ACHN (cell line): ENCODE results near the gene PDPN.
"Not testable (repeated sequence)": the region's sequence is repeated elsewhere in the genome, so short reads cannot be mapped to it uniquely, and the experiment has no call there.

Experiments used
- DNase-seq: peaks from one replicate; pipeline ENCODE4 v3.0.0-alpha.2; 2015
- in situ Hi-C: cut with HindIII; loops from 2 replicates; pipeline ENCODE4 v1.10.0; 2017; ENCODE audit warnings: low sequenced_read_pairs, low pct_ligation_motif_present, low pct_unique_long_range_greater_than_20kb

Gene PDPN

GRCh38 chr1:13583595-13583965 is at the start of gene PDPN:
Gene PDPN, plus strand, starts transcription at chr1:13583832. Its CDS starts 202 bp downstream, at chr1:13584034.
- DNase-seq, result no peak
- in situ Hi-C loops, result no loop called here

DNA sequence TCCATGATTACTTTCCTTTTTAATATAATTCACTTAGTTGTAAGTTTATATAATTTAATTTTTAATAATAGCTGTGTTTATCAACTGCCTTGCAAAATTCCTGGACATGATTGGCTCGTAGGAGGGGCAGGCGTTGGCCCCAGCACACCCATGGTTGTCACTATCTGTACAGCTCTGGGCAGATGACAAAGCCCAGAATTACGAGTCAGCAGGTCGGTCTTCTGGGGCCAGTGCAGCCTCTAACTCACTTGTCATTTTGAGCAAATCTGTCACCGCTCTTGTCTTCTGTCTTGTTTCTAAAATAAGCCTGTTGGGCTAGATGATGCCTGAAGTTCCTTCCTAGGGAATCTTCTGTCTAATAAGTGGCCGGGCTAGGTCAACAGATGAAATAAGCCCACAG is 48.4 kb upstream of the PDPN start:
- in situ Hi-C loops, result no loop called here
- DNase-seq, result no peak

DNA sequence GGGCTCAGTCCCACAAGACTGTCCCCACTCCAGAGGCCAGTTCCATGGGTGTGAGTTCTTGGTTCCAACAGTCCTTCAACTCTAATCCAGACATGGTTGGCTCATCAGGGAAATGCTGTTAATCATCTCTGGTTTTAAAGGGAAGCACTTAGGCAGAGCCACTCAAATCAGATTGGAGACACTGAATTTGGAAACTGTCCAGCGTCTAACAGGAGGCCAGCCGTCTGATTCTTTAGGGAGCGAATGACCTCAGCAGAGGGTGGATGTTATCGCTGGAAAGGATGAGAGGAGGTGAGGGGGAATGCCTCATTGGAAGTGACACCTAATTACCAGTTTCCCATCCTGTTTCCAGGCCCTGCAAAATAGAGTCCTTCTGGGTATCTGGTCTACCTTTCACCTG is 47.1 kb upstream of the PDPN start:
- in situ Hi-C loops, result no loop called here
- DNase-seq, result no peak

GRCh38 chr1:13538832-13539231 is 44.8 kb upstream of the PDPN start:
- in situ Hi-C loops, result no loop called here
- no peak for DNase-seq

- in situ Hi-C loops, result no loop called here
Measured at GRCh38 chr1:13539683-13540082, 43.9 kb upstream of the PDPN start.

GRCh38 chr1:13540866-13541265 is 42.8 kb upstream of the PDPN start:
- in situ Hi-C loops, result no loop called here
- DNase-seq, result no peak

More at GRCh38 chr1:13539683-13540082, 43.9 kb upstream of the PDPN start:
- no peak for DNase-seq

DNA sequence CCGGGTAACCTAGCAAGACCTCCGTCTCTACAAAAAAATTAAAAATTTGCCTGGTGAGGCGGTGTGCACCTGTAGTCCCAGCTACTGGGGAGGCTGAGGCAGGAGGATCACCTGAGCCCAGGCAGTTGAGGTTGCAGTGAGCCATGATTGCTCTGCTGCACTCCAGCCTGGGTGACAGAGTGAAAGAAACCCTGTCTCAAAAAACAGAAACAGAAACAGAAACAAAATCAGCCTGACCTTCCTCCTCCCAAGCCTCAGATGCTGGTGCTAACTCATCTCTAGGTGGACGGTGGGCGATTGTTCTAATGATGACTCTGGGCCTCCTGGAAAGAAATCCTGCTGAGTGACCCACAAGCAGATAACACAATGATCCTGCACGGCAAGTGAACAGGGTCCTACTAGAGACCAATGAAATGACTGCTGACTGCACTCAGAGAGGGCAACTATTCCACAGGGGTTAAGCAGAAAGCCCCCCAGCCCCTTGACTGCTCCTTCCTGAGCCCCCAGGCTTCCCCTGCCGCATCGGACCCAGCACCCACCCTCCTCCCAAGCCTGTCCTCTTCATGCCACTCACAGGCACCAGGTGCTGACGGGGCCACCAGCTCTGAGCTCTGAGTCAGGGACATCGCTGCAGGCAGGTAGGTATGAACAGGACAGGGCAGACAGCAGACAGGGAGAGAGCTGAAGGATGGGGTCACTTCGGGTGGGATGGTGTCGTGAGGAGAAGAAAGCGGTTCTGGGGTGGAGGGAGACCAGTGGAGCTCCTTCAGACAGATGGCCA is 42.0 kb upstream of the PDPN start:
- DNase-seq, result no peak
- in situ Hi-C loops, result no loop called here

GRCh38 chr1:13543451-13544220 is 40.0 kb upstream of the PDPN start:
- no peak for DNase-seq
- in situ Hi-C loops, result no loop called here

DNA sequence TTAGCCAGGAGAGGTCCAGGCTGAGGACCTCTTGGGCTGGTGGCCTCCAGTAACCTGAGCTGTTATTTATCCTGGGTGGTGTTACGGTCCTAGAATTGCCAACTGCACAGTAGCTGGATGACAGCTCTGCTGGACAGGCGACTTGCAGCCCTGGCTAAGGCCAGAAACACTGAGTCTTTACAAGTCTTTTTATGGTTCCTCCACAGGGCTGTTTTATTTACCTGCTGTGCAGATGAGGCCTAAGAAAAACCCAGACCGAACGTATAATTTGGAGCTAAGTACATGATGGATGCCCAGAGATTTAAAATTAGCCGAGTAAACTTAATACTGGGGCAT is 39.4 kb upstream of the PDPN start:
- in situ Hi-C loops, result no loop called here
- DNase-seq, result no peak

- no peak for DNase-seq
- in situ Hi-C loops, result no loop called here
Measured at GRCh38 chr1:13546791-13547190, 36.8 kb upstream of the PDPN start.

DNA sequence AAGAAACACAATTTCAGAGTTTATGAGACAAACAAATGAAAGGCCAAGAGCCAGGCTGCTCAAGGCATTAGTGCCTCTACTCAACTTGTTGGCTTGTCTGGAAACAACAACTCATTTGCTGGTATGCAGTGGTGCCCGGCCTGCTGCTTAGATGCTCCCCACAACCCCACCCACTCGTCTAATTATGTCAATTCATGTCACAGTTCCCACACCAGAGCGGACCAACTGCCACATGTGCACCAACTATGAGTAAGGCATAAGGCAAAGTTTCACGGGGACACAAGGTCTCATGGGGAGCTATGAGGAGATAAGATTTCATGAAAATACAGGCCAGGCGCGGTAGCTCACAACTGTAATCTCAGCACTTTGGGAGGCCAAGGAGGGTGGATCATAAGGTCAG is 35.4 kb upstream of the PDPN start:
- no peak for DNase-seq
- in situ Hi-C loops, result no loop called here

GRCh38 chr1:13549021-13549420 is 34.6 kb upstream of the PDPN start:
- in situ Hi-C loops, result no loop called here
- no peak for DNase-seq

- in situ Hi-C loops, result no loop called here
- DNase-seq, result no peak
Measured at GRCh38 chr1:13549521-13549920, 34.1 kb upstream of the PDPN start.

DNA sequence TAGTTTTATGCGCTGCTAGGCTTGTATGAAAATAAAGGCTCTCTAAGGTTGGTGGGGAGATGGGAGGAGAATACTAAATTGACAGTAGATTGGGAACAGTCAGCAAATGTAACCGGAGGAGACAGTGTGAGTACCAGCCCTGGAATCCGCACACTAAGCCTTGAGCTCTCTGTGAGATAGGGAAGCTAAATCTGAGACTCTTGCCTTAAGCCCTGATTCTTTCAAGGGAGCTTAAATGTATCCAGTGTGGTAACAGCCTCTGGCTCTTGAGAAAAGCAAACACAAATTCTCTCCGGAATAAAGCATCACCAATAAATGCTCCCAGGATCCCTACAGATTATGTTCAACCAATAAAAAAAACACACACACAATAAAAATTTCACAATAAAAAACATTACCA is 33.0 kb upstream of the PDPN start:
- no peak for DNase-seq
- in situ Hi-C loops, result no loop called here

DNA sequence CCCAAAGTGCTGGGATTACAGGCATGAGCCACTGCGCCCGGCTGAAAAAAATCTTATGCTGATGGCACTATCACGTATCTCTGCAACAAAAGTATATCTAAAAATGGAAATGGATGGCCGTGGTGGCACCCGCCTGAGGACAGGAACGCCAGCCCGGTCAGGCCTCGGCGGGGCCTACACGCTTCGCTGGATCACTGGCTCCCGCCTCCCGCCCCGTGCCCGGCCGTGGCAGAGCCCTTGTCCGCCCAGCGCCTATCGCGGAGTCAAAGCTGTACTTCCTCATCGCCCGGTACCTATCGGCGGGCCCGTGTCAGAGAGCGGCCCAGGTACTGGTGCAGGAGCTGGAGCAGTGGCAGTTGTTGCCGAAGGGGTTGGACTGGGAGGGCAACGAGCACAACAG is 28.8 kb upstream of the PDPN start:
- no peak for DNase-seq
- in situ Hi-C loops, result no loop called here

- DNase-seq, result no peak
Measured at GRCh38 chr1:13556224-13556764, 27.3 kb upstream of the PDPN start.

DNA sequence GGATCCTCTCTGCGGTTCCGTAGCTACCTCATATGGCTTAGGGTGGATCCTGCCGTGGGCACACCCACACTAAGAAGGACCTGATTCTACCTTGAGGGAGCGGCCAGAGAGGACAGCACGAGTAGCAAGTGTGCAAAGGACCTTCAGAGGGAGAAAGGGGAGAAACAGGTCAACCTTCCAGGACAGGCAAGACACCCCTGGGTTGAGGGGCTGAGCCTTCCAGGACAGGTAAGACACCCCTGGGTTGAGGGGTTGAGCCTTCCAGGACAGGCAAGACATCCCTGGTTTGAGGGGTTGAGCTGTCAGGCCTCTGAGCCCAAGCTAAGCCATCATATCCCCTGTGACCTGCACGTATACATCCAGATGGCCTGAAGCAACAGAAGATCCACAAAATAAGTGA is 23.1 kb upstream of the PDPN start:
- DNase-seq, result no peak
- in situ Hi-C loops, result no loop called here

More at GRCh38 chr1:13556224-13556764, 27.3 kb upstream of the PDPN start:
- in situ Hi-C loops, result no loop called here

DNA sequence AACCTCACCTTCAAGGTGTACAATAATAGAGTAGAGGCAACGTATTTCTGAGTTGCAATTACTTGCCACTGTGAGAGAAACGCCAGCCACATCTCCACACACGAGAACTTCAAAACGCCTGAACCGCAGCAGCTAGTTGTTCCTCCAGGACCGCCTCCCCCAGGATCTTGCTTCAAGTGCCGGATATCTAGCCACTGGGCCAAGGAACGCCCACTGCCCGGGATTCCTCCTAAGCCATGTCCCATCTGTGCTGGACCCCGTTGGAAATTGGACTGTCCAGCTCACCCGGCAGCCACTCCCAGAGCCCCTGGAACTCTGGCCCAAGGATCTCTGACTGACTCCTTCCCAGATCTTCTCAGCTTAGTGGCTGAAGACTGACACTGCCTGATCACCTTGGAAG is 20.7 kb upstream of the PDPN start:
- DNase-seq, in situ Hi-C loops: not testable (repeated sequence)

GRCh38 chr1:13564073-13564472 is 19.6 kb upstream of the PDPN start:
- in situ Hi-C loops, result no loop called here
- DNase-seq, result no peak

- in situ Hi-C loops, DNase-seq: not testable (repeated sequence)
Measured at GRCh38 chr1:13570435-13570834, 13.2 kb upstream of the PDPN start.
